K562 (cell line): ENCODE data around the gene SCFD2. TPM values are rescaled to one million over a fixed set of nuclear protein-coding genes. Genes with fewer than 3 reads are reported as not detected.

Source experiments
- ATAC-seq: fragments of 200-7000 bp; cut with Tn5 transposase; 3 replicates; pipeline ENCODE4 v1.9.1; 2020; ENCODE audit warnings: moderate library complexity
- BruUV-seq: library from RNA; stranded (reverse); fragments of 400-500 nt; replicated peaks from 2 replicates; lab custom pipeline; 2021; lab: Mats Ljungman, UMichigan
- CTCF ChIA-PET: fragments of 300-600 bp; formaldehyde crosslinking; extraction: SDS; loops from one replicate; lab custom pipeline; 2021; ENCODE audit warnings: low intra/inter-chr PET ratio; lab: Yijun Ruan, JAX
- POLR2A ChIA-PET: fragments of 300-600, 350-650 bp; sonication (Branson Sonifier 250); formaldehyde crosslinking; extraction: SDS; loops from one replicate; lab custom pipeline; 2021; ENCODE audit warnings: antibody characterized with exemption, inconsistent platforms; lab: Yijun Ruan, JAX
- DNase-seq, 4 experiments: peaks; one replicate each; pipeline versions ENCODE4 v3.0.0 to v3.0.0-alpha.2; 2011 to 2018; ENCODE audit warnings: low spot score in 3 of 4, mixed read lengths in 3 of 4; ENCODE audit errors: extremely low read depth in 1 of 4
- FAIRE-seq: peaks from 2 replicates; lab custom pipeline; 2011; peaks lifted over from hg19 to GRCh38; lab: Jason Lieb, UNC
- H2AFZ ChIP-seq: 2 replicates; pipeline ENCODE4 v1.6.0; 2011; ENCODE audit warnings: low read depth, low read length, control low read depth, inconsistent platforms
- H3K27ac ChIP-seq: fragments of 200-600 bp; 3 replicates; pipeline ENCODE4 v1.8.0; 2011; ENCODE audit warnings: low read depth, mild to moderate bottlenecking, control low read depth, inconsistent platforms, low read length, moderate library complexity, mixed read lengths; ENCODE audit errors: extremely low read depth
- H3K27me3 ChIP-seq, 2 experiments: fragments of 300-600 bp in 1 of 2; 2 replicates in 1 of 2; 3 replicates in 1 of 2; pipeline versions ENCODE4 v1.6.0 to v1.8.0; 2011; ENCODE audit warnings: inconsistent platforms in 2 of 2, low read length in 2 of 2, mild to moderate bottlenecking in 1 of 2, mixed read lengths in 1 of 2, moderate library complexity in 1 of 2; ENCODE audit not compliant: control insufficient read depth in 2 of 2, insufficient read depth in 2 of 2
- H3K36me3 ChIP-seq: fragments of 300-600 bp; 3 replicates; pipeline ENCODE4 v1.8.0; 2011; ENCODE audit warnings: mild to moderate bottlenecking, low read length, inconsistent platforms; ENCODE audit not compliant: control insufficient read depth, insufficient read depth
- H3K4me1 ChIP-seq, 2 experiments: fragments of 200-600 bp in 1 of 2; replicated peaks in 1 of 2; 2 replicates in 1 of 2; 3 replicates in 1 of 2; pipeline versions ENCODE4 v1.5.1 to v1.8.0; 2011; ENCODE audit warnings: inconsistent platforms in 2 of 2, low read length in 2 of 2, mild to moderate bottlenecking in 1 of 2, mixed read lengths in 1 of 2, moderate library complexity in 1 of 2; ENCODE audit not compliant: control insufficient read depth in 2 of 2, insufficient read depth in 2 of 2
- H3K4me2 ChIP-seq: 2 replicates; pipeline ENCODE4 v1.6.1; 2011; ENCODE audit warnings: low read length, control low read depth, inconsistent platforms, mixed read lengths; ENCODE audit not compliant: insufficient read depth
- H3K4me3 ChIP-seq: fragments of 200-600 bp; sonication (generic), shearing (Covaris generic); 2 replicates; pipeline ENCODE4 v1.5.1; 2016; ENCODE audit warnings: control low read depth, inconsistent platforms
- H3K79me2 ChIP-seq: fragments of 200-600 bp; 3 replicates; pipeline ENCODE4 v1.8.0; 2011; ENCODE audit warnings: low read length, inconsistent platforms; ENCODE audit not compliant: control insufficient read depth, insufficient read depth
- H3K9ac ChIP-seq, 2 experiments: 2 replicates each; pipeline versions ENCODE4 v1.6.0 to v1.6.1; 2011; ENCODE audit warnings: low read depth in 2 of 2, low read length in 2 of 2, control low read depth in 1 of 2, inconsistent platforms in 1 of 2, mild to moderate bottlenecking in 1 of 2, mixed read lengths in 1 of 2; ENCODE audit not compliant: insufficient read depth in 1 of 2
- H3K9me1 ChIP-seq: one replicate; pipeline ENCODE4 v1.6.0; 2011; ENCODE audit warnings: inconsistent platforms, mild to moderate bottlenecking, low read length, moderate library complexity; ENCODE audit not compliant: control insufficient read depth, insufficient read depth
- H3K9me3 ChIP-seq: replicated peaks from 2 replicates; pipeline ENCODE4 v1.5.1; 2011; ENCODE audit warnings: low read depth, low read length, inconsistent platforms; ENCODE audit not compliant: control insufficient read depth, insufficient read depth
- H4K20me1 ChIP-seq: replicated peaks from 2 replicates; pipeline ENCODE4 v1.6.1; 2011; ENCODE audit warnings: low read length, inconsistent platforms, mixed read lengths; ENCODE audit not compliant: control insufficient read depth, insufficient read depth
- CXXC5 ChIP-seq: fragments of 250-450 bp; sonication (Bioruptor Pico); IDR thresholded peaks from 2 replicates; pipeline ENCODE4 v1.8.0; 2022; ENCODE audit warnings: inconsistent platforms, mild to moderate bottlenecking, moderate library complexity
- DLX4 ChIP-seq: fragments of 250-450 bp; sonication (Bioruptor Pico); IDR thresholded peaks from 2 replicates; pipeline ENCODE4 v1.6.1; 2021; ENCODE audit warnings: mild to moderate bottlenecking
- EP400 ChIP-seq: fragments of 450-650 bp; IDR thresholded peaks from 2 replicates; pipeline ENCODE4 v1.6.1; 2017; ENCODE audit warnings: antibody characterized with exemption, mild to moderate bottlenecking, moderate library complexity
- FOSL1 ChIP-seq: fragments of 200-800 bp; sonication (Bioruptor generic); conservative IDR thresholded peaks from 2 replicates; pipeline ENCODE4 v1.6.1; 2016; ENCODE audit warnings: missing genetic modification characterization, missing compliant biosample characterization
- PHF8 ChIP-seq: fragments of 200-600 bp; sonication (generic); IDR thresholded peaks from 2 replicates; pipeline ENCODE4 v1.6.1; 2012; ENCODE audit warnings: mixed run types, mild to moderate bottlenecking, inconsistent platforms, low read length, moderate library complexity, borderline replicate concordance
- PYGO2 ChIP-seq: fragments of 450-650 bp; IDR thresholded peaks from 2 replicates; pipeline ENCODE4 v1.6.1; 2016; ENCODE audit warnings: mild to moderate bottlenecking, missing genetic modification characterization, moderate library complexity, missing compliant biosample characterization
- U2AF2 ChIP-seq: fragments of 200-400 bp; formaldehyde crosslinking; optimal IDR thresholded peaks from 2 replicates; pipeline ENCODE3; 2017; ENCODE audit warnings: low read depth, mild to moderate bottlenecking, low read length
- WHSC1 ChIP-seq: IDR thresholded peaks from one replicate; pipeline ENCODE4 v1.6.1; 2012; ENCODE audit warnings: low read length, control low read depth, inconsistent platforms
- WGBS: fragments of 100-300 bp; shearing (Covaris generic); methylation state at CpG from one replicate; pipeline ENCODE4 v1.1.6; 2016; ENCODE audit warnings: low coverage, mixed read lengths; ENCODE audit not compliant: insufficient coverage; ENCODE audit errors: missing lambda C conversion rate; 5-methylcytosine and 5-hydroxymethylcytosine counted together
- in situ Hi-C: fragments of 300-500 bp; cut with MboI; formaldehyde crosslinking; loops from 4 replicates; pipeline ENCODE4 v1.15.0; 2018; ENCODE audit warnings: inconsistent platforms, mixed read lengths
- intact Hi-C: fragments of 100-400 bp; cut with micrococcal nuclease; formaldehyde crosslinking; loops from 2 replicates; pipeline ENCODE4 v1.14.2; 2022
- polyA plus RNA-seq, 8 experiments: library from polyadenylated mRNA; depleted of rRNA in 4 of 8; stranded (reverse) in 5 of 8; unstranded in 3 of 8; fragments of >200 nt; fragmentation: Nextera tagmentation in 2 of 8; fragmentation: Illumina TruSeq in 1 of 8; extraction: Ambion mirVana in 2 of 8; extraction: Trizol in 1 of 8; gene quantifications; 2 replicates each; pipeline versions ENCODE4 v1.2.1 to v1.2.3, GENCODE V29; 2011 to 2014; ENCODE audit warnings: inconsistent platforms in 1 of 8, missing spikeins in 1 of 8
- total RNA-seq, 7 experiments: library from RNA; depleted of rRNA in 6 of 7; stranded (reverse); fragments of >200 nt in 6 of 7; fragmentation: Illumina TruSeq in 2 of 7; extraction: Trizol in 2 of 7; gene quantifications; 2 replicates each; pipeline versions ENCODE4 v1.2.1 to v1.2.3, GENCODE V29; 2011 to 2021; ENCODE audit warnings: low replicate concordance in 1 of 7

SCFD2 gene
- total and polyA plus RNA-seq, 9 of the 15 experiments (the other 6 are each of a cell fraction or from before 2014, with no cell fraction given) = 5.7 to 30.3 (median 22.8) TPM

- no peak for FAIRE-seq
- Histone ChIP-seq H4K20me1 (no peaks in the 10 kb centered on the region), H3K9ac (no peak overlapping the region), H3K27me3 (no peaks in the 10 kb centered on the region), H3K9me3 (no peaks in the 10 kb centered on the region), H3K9me1 (no peaks in the 10 kb centered on the region), H3K36me3 (peaks cover 3% of the 10 kb centered on the region; the same call in 1 of the 3 replicates), H3K4me3 (no peak overlapping the region), H2AFZ (no peak overlapping the region), H3K4me1 (no peaks in the 10 kb centered on the region), H3K4me2 (no peak overlapping the region), H3K27ac (no peak overlapping the region), H3K79me2 (no peaks in the 10 kb centered on the region)
- BruUV-seq = no TSS peak
- intact Hi-C loops = no loop called here
- CTCF ChIA-PET = no interaction called here
- POLR2A ChIA-PET = no interaction called here
- ATAC-seq = no peak
- TF ChIP-seq CXXC5 (CRISPR knock-in tag) = no peak
- no peak for TF ChIP-seq PHF8
- no peak for TF ChIP-seq DLX4
- no peak for TF ChIP-seq WHSC1
- TF ChIP-seq PYGO2 (tag) = no peak
- TF ChIP-seq U2AF2 = no peak
- no peak for TF ChIP-seq FOSL1
- TF ChIP-seq EP400 = no peak
- in situ Hi-C loops = no loop called here
- 36% methylated on average over 2 of the region's 2 CpGs for WGBS
- no peak for DNase-seq
Measured at GRCh38 chr4:52884994-52885393, 480.9 kb downstream of the SCFD2 start.
